Measurements from ENCODE around the gene TRMT11.
"Not testable (repeated sequence)": the region's sequence is repeated elsewhere in the genome, so short reads cannot be mapped to it uniquely, and the experiment has no call there.

TRMT11 gene

GRCh38 chr6:125956506-125957390 lies 29.6 kb upstream of the TRMT11 start, which contains the start of gene HINT3:
TSS of gene HINT3 (plus strand) at chr6:125956770. CDS start at chr6:125956978, 208 bp downstream.
- peak; percentile 36 for FAIRE-seq

- no peak for FAIRE-seq
Observed at GRCh38 chr6:125957391-125957693, 29.0 kb upstream of the TRMT11 start.

- no peak for FAIRE-seq
Observed at GRCh38 chr6:125957845-125958244, 28.5 kb upstream of the TRMT11 start.

GRCh38 chr6:125959041-125959440 lies 27.3 kb upstream of the TRMT11 start:
- no peak for FAIRE-seq

- no peak for FAIRE-seq
Observed at GRCh38 chr6:125961117-125961516, 25.2 kb upstream of the TRMT11 start.

GRCh38 chr6:125962900-125963497 lies 23.3 kb upstream of the TRMT11 start:
- FAIRE-seq: no peak

- FAIRE-seq: no peak
Observed at GRCh38 chr6:125963817-125964216, 22.5 kb upstream of the TRMT11 start.

GRCh38 chr6:125966569-125966968 lies 19.8 kb upstream of the TRMT11 start:
- FAIRE-seq: peak; percentile 69

GRCh38 chr6:125968493-125968892 lies 17.8 kb upstream of the TRMT11 start:
- FAIRE-seq: no peak

- no peak for FAIRE-seq
Observed at GRCh38 chr6:125970760-125971159, 15.6 kb upstream of the TRMT11 start.

GRCh38 chr6:125972478-125972877 lies 13.9 kb upstream of the TRMT11 start:
- FAIRE-seq: not testable (repeated sequence)

GRCh38 chr6:125974214-125974866 lies 12.0 kb upstream of the TRMT11 start:
- peak; percentile 98 for FAIRE-seq

GRCh38 chr6:125979101-125979500 lies 7.2 kb upstream of the TRMT11 start:
- FAIRE-seq: no peak

GRCh38 chr6:125981571-125982185 lies 4.7 kb upstream of the TRMT11 start:
- no peak for FAIRE-seq

- no peak for FAIRE-seq
Observed at GRCh38 chr6:125983246-125983945, 2.9 kb upstream of the TRMT11 start.

- no peak for FAIRE-seq
Observed at GRCh38 chr6:125984311-125984710, 2.0 kb upstream of the TRMT11 start.

GRCh38 chr6:125985522-125985921 lies 818 bp upstream of the TRMT11 start:
- FAIRE-seq: no peak

GRCh38 chr6:125985979-125986300 lies 400 bp upstream of the TRMT11 start:
- no peak for FAIRE-seq

- no peak for FAIRE-seq
Observed at GRCh38 chr6:125987026-125987617, 782 bp downstream of the TRMT11 start.

- no peak for FAIRE-seq
Observed at GRCh38 chr6:125988280-125988679, 1.9 kb downstream of the TRMT11 start.

- no peak for FAIRE-seq
Observed at GRCh38 chr6:125989631-125990030, 3.3 kb downstream of the TRMT11 start.

- no peak for FAIRE-seq
Observed at GRCh38 chr6:125991653-125992052, 5.3 kb downstream of the TRMT11 start.
